Testis (tissue), 3 donors: ENCODE measurements around the gene CHIT1. TPM values are rescaled to one million over a fixed set of nuclear protein-coding genes. Genes with fewer than 3 reads are reported as not detected.

Experiments
- DNase-seq: peaks from one replicate; pipeline ENCODE4 v3.0.0-alpha.2; 2019
- H3K27ac ChIP-seq, 2 donors: fragments of 200-600 bp; sonication (generic); one replicate each; pipeline ENCODE4 v1.5.1; 2019
- H3K27me3 ChIP-seq: fragments of 200-600 bp; sonication (generic); one replicate; pipeline ENCODE4 v1.5.1; 2019
- H3K36me3 ChIP-seq: fragments of 200-600 bp; sonication (generic); one replicate; pipeline ENCODE4 v1.5.1; 2017; ENCODE audit warnings: low read depth; ENCODE audit errors: missing control alignments
- H3K4me1 ChIP-seq: fragments of 200-600 bp; sonication (generic); one replicate; pipeline ENCODE4 v1.5.1; 2019
- H3K4me3 ChIP-seq, 2 donors: fragments of 200-600 bp; sonication (generic); one replicate each; pipeline ENCODE4 v1.5.1; 2017 to 2019
- H3K9me3 ChIP-seq: fragments of 200-600 bp; sonication (generic); one replicate; pipeline ENCODE4 v1.5.1; 2017
- CTCF ChIP-seq, 3 experiments: fragments of 450-650 bp in 2 of 3; fragments of 200-600 bp in 1 of 3; sonication (generic) in 1 of 3; IDR thresholded peaks; one replicate each; pipeline ENCODE4 v1.5.1; 2016 to 2019; ENCODE audit warnings: antibody characterized with exemption in 3 of 3, mild to moderate bottlenecking in 2 of 3, moderate library complexity in 1 of 3
- POLR2A ChIP-seq: fragments of 450-650 bp; IDR thresholded peaks from one replicate; pipeline ENCODE4 v1.6.1; 2017; ENCODE audit warnings: antibody characterized with exemption, mild to moderate bottlenecking, moderate library complexity
- WGBS, 2 donors: methylation state at CpG; one replicate each; pipeline ENCODE4 v1.1.5; 2018; 5-methylcytosine and 5-hydroxymethylcytosine counted together
- intact Hi-C: fragments of 100-400 bp; cut with DNase I; formaldehyde crosslinking; loops from one replicate; pipeline ENCODE4 v1.15.1; 2023; ENCODE audit warnings: low total_unique reads
- polyA plus RNA-seq: library from polyadenylated mRNA; stranded (reverse); fragments of 350-450 nt; fragmentation: Illumina TruSeq; extraction: RNeasy Lipid Tissue Mini Kit (QIAGEN cat#74804); gene quantifications from one replicate; pipeline ENCODE4 v1.2.3, GENCODE V29; 2014; ENCODE audit warnings: low read depth, low replicate concordance; ENCODE audit not compliant: insufficient read depth
- total RNA-seq, 2 donors: library from RNA; depleted of rRNA; stranded (reverse); fragments of >200 nt; gene quantifications; one replicate each; pipeline ENCODE4 v1.2.3, GENCODE V29; 2016

CHIT1 gene
- total and polyA plus RNA-seq, 3 donors from 2014 or later = 0.08 to 9.9 (median 0.62) TPM

GRCh38 chr1:203183828-203184227 lies 45.6 kb downstream of the CHIT1 start:
- H3K27ac ChIP-seq = no peak overlapping the region
- intact Hi-C loops = no loop called here
- no peak overlapping the region for H3K4me3 ChIP-seq
- H3K4me1 ChIP-seq = peaks cover 22% of the 10 kb centered on the region
- 86 to 88% methylated on average over 1 to 2 of the region's 2 CpGs for WGBS, 2 donors
- no peak for DNase-seq
- no peaks in the 10 kb centered on the region for H3K27me3 ChIP-seq
- H3K36me3 ChIP-seq = no peaks in the 10 kb centered on the region
- no peaks in the 10 kb centered on the region for H3K9me3 ChIP-seq
- TF ChIP-seq POLR2A (no peak), CTCF (IDR thresholded peaks at IDR 0.05) (no peak)

- Histone ChIP-seq H3K4me3 (no peak overlapping the region), H3K27ac (no peak overlapping the region), H3K4me1 (peaks cover 23% of the 10 kb centered on the region), H3K27me3 (no peaks in the 10 kb centered on the region), H3K36me3 (no peaks in the 10 kb centered on the region), H3K9me3 (no peaks in the 10 kb centered on the region)
- 86 to 94% methylated on average over 7 of the region's 7 CpGs for WGBS, 2 donors
- intact Hi-C loops = no loop called here
- TF ChIP-seq POLR2A (no peak), CTCF (IDR thresholded peaks at IDR 0.05) (no peak)
- no peak for DNase-seq
Observed at GRCh38 chr1:203182387-203182953, 47.0 kb downstream of the CHIT1 start.

GRCh38 chr1:203181586-203182386 lies 47.7 kb downstream of the CHIT1 start:
- TF ChIP-seq CTCF (IDR thresholded peaks at IDR 0.05) (no peak), POLR2A (no peak)
- 57 to 71% methylated on average over 5 to 10 of the region's 10 CpGs for WGBS, 2 donors

GRCh38 chr1:203180611-203181330 lies 48.7 kb downstream of the CHIT1 start:
- H3K27me3 ChIP-seq = no peaks in the 10 kb centered on the region
- no peak overlapping the region for H3K27ac ChIP-seq
- WGBS, 2 donors = 73 to 86% methylated on average over 10 to 11 of the region's 11 CpGs
- intact Hi-C loops = no loop called here
- DNase-seq = no peak
- no peaks in the 10 kb centered on the region for H3K36me3 ChIP-seq
- peaks cover 20% of the 10 kb centered on the region for H3K4me1 ChIP-seq
- no peak for TF ChIP-seq CTCF (IDR thresholded peaks at IDR 0.05)
- TF ChIP-seq POLR2A = no peak
- no peaks in the 10 kb centered on the region for H3K9me3 ChIP-seq
- H3K4me3 ChIP-seq = no peak overlapping the region

More at GRCh38 chr1:203181586-203182386, 47.7 kb downstream of the CHIT1 start:
- peaks cover 18% of the 10 kb centered on the region for H3K4me1 ChIP-seq
- no peaks in the 10 kb centered on the region for H3K27me3 ChIP-seq
- H3K4me3 ChIP-seq = no peak overlapping the region
- intact Hi-C loops = no loop called here
- no peaks in the 10 kb centered on the region for H3K9me3 ChIP-seq
- DNase-seq = peak; percentile 54
- no peaks in the 10 kb centered on the region for H3K36me3 ChIP-seq
- no peak overlapping the region for H3K27ac ChIP-seq
